Measurements from ENCODE around the gene LAMA5. TPM values are rescaled to one million over a fixed set of nuclear protein-coding genes. Genes with fewer than 3 reads are reported as not detected.

The LAMA5 gene, protein sequence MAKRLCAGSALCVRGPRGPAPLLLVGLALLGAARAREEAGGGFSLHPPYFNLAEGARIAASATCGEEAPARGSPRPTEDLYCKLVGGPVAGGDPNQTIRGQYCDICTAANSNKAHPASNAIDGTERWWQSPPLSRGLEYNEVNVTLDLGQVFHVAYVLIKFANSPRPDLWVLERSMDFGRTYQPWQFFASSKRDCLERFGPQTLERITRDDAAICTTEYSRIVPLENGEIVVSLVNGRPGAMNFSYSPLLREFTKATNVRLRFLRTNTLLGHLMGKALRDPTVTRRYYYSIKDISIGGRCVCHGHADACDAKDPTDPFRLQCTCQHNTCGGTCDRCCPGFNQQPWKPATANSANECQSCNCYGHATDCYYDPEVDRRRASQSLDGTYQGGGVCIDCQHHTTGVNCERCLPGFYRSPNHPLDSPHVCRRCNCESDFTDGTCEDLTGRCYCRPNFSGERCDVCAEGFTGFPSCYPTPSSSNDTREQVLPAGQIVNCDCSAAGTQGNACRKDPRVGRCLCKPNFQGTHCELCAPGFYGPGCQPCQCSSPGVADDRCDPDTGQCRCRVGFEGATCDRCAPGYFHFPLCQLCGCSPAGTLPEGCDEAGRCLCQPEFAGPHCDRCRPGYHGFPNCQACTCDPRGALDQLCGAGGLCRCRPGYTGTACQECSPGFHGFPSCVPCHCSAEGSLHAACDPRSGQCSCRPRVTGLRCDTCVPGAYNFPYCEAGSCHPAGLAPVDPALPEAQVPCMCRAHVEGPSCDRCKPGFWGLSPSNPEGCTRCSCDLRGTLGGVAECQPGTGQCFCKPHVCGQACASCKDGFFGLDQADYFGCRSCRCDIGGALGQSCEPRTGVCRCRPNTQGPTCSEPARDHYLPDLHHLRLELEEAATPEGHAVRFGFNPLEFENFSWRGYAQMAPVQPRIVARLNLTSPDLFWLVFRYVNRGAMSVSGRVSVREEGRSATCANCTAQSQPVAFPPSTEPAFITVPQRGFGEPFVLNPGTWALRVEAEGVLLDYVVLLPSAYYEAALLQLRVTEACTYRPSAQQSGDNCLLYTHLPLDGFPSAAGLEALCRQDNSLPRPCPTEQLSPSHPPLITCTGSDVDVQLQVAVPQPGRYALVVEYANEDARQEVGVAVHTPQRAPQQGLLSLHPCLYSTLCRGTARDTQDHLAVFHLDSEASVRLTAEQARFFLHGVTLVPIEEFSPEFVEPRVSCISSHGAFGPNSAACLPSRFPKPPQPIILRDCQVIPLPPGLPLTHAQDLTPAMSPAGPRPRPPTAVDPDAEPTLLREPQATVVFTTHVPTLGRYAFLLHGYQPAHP (N-terminal part only)
- 20.4 and 31.6 TPM in 2 replicates for polyA plus RNA-seq (2011; rRNA removed)
- polyA plus RNA-seq (2012; cell fraction: cytosol; rRNA removed): 91.5 and 122 TPM in 2 replicates
- polyA plus RNA-seq (2012; cell fraction: nucleus; rRNA removed): 829 and 950 TPM in 2 replicates
- 196 to 212 TPM (median 202 TPM) in 3 replicates for polyA plus RNA-seq (2017; fragmentation: RNase III; extraction: RNeasy Plus Mini Kit Qiagen cat#74134 plus additional on column Dnase treatment)
- polyA minus RNA-seq (2011; rRNA and poly(A)+ RNA removed): 26.9 and 28.7 TPM in 2 replicates

- POLR2A ChIA-PET: interaction anchor here (0.5 to 5.0 kb wide), 5 partner anchors 10 to 62 kb away, joined by 3 to 61 read pairs (median 3); no protein-coding TSS in a partner anchor
- Histone ChIP-seq H3K9me3 (no peaks in the 10 kb centered on the region), H3K4me2 (peak within 1 kb of the TSS; percentile 91), H3K27ac (peak within 1 kb of the TSS; percentile 97 to 99), H3K4me1 (peaks cover 60% of the 10 kb centered on the region), H3K4me3 (peak within 1 kb of the TSS; percentile 100)
- TF ChIP-seq MAZ (IDR thresholded peaks at IDR 0.05; ENCODE audit: borderline replicate concordance, low read depth, low read length) (no peak), BHLHE40 (IDR thresholded peaks at IDR 0.05; ENCODE audit: low read depth, low read length) (no peak), JUN (IDR thresholded peaks at IDR 0.05) (peak; percentile 69 to 79; a peak in 4 of 5 replicates), BCL3 (IDR thresholded peaks at IDR 0.05) (peak; percentile 74; the same call in 1 of the 3 replicates), EP300 (IDR thresholded peaks at IDR 0.05) (peak in 1 of 2 experiments; percentile 23; a peak in 1 of 5 replicates), SMC3 (IDR thresholded peaks at IDR 0.05) (0 out of 3 replicates have a peak, but pooled peaks have one; percentile 7), POLR2AphosphoS2 (conservative IDR thresholded peaks at IDR 0.05; ENCODE audit: low read length) (no peak), POLR2A (IDR thresholded peaks at IDR 0.05; ENCODE audit: low read length) (peak; percentile 67), SREBF2 (IDR thresholded peaks at IDR 0.05) (no peak), NPAS2 (CRISPR knock-in tag; IDR thresholded peaks at IDR 0.05; ENCODE audit: borderline replicate concordance) (no peak), CTCF (IDR thresholded peaks at IDR 0.05) (no peak), JUNB (IDR thresholded peaks at IDR 0.05) (0 out of 2 replicates have a peak, but pooled peaks have one; percentile 31), EHF (CRISPR knock-in tag; IDR thresholded peaks at IDR 0.05) (no peak)
- CTCF ChIA-PET: interaction anchor here (1.0 to 12.6 kb wide), 6 partner anchors 10 to 930 kb away, joined by 3 to 290 read pairs (median 49); no protein-coding TSS in a partner anchor
- FAIRE-seq: no peak
- ATAC-seq: 0 out of 6 replicates have a peak, but pooled peaks of 1 of the 2 experiments have one; percentile 2
- WGBS (ENCODE audit: missing lambda C conversion rate): 0% methylated on average over 6 of the region's 70 CpGs
- DNase-seq (ENCODE audit: low read depth in 1 of 2, low spot score in 1 of 2): peak in 1 of 2 experiments; percentile 61
These were observed at the start of gene LAMA5 for GRCh38 chr20:62367136-62367632. TSS of gene LAMA5 (minus strand) at chr20:62367312. CDS start at chr20:62367245, 67 bp downstream.

- Histone ChIP-seq H3K4me3 (no peak overlapping the region), H3K4me2 (no peak overlapping the region), H3K4me1 (no peaks in the 10 kb centered on the region), H3K9me3 (no peaks in the 10 kb centered on the region), H3K27ac (no peak overlapping the region)
- ChIA-PET CTCF (interaction anchor here (0.9 to 1.4 kb wide), 2 partner anchors 55 to 201 kb away, joined by 3 to 4 read pairs; no protein-coding TSS in a partner anchor), POLR2A (no interaction called here)
- WGBS (ENCODE audit: missing lambda C conversion rate): 57% methylated on average over 14 of the region's 24 CpGs
- DNase-seq (ENCODE audit: low read depth in 1 of 2, low spot score in 1 of 2): no peak
- no peak for ATAC-seq
- TF ChIP-seq, protein P1, sequence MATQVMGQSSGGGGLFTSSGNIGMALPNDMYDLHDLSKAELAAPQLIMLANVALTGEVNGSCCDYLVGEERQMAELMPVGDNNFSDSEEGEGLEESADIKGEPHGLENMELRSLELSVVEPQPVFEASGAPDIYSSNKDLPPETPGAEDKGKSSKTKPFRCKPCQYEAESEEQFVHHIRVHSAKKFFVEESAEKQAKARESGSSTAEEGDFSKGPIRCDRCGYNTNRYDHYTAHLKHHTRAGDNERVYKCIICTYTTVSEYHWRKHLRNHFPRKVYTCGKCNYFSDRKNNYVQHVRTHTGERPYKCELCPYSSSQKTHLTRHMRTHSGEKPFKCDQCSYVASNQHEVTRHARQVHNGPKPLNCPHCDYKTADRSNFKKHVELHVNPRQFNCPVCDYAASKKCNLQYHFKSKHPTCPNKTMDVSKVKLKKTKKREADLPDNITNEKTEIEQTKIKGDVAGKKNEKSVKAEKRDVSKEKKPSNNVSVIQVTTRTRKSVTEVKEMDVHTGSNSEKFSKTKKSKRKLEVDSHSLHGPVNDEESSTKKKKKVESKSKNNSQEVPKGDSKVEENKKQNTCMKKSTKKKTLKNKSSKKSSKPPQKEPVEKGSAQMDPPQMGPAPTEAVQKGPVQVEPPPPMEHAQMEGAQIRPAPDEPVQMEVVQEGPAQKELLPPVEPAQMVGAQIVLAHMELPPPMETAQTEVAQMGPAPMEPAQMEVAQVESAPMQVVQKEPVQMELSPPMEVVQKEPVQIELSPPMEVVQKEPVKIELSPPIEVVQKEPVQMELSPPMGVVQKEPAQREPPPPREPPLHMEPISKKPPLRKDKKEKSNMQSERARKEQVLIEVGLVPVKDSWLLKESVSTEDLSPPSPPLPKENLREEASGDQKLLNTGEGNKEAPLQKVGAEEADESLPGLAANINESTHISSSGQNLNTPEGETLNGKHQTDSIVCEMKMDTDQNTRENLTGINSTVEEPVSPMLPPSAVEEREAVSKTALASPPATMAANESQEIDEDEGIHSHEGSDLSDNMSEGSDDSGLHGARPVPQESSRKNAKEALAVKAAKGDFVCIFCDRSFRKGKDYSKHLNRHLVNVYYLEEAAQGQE (IDR thresholded peaks at IDR 0.05): no peak
- FAIRE-seq: no peak
These were observed 48.4 kb upstream of the LAMA5 start for GRCh38 chr20:62415354-62416111.

All from A549 (cell line).